ENCODE results near the gene MEGF11.

The MEGF11 gene

DNA sequence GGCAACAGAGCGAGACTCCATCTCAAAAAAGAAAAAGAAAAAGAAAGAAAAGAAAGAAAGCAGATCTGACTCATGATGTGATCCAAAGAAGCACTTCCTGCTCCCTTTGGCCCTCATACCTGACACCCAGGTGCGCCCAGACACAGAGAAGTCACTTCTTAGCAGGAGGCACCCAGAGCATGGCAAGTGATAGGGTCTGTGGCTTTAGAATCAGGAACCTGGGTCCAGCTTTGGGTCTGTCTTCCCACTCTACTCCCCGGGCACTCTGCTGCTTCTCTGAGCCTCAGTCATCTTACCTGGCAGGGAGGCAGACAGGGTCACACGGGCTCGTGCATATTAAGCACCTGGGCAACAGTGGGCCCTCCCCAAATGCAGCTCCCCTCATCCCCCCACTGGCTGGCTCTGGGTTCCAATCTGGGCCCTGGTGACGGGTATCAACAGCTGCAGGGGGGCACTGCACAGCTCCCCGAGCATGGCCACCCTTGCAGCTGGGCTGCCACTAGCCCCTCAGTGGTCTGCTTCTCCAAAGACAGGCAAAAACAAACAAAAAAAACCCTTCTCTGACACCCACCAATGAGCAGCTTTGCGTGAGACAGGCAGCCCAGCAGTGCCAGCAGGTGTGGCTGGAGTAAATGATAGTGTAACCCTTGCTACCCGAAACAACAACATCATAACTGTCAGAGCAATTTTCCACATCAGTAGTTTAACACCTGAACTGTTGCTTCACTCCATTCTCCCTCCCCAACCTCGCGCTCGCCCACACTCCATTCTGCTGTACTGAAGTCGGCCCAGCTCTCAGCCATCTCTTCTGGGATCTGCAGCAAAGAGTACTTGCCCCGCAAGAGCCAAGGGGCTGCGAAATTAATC lies 99.8 kb downstream of the MEGF11 start:
- Histone ChIP-seq H3K4me1 (no peaks in the 10 kb centered on the region), H3K9ac (no peak overlapping the region), H2AFZ (no peak overlapping the region), H3K4me3 (ENCODE audit: low read depth, low read length) (no peak overlapping the region), H3K79me2 (no peaks in the 10 kb centered on the region), H3K27ac (no peak overlapping the region), H3K36me3 (ENCODE audit: control insufficient read depth, insufficient read depth, low read length) (no peaks in the 10 kb centered on the region), H3K9me3 (ENCODE audit: control insufficient read depth, low read length) (no peaks in the 10 kb centered on the region), H3K27me3 (ENCODE audit: control insufficient read depth, insufficient read depth, low read length) (no peaks in the 10 kb centered on the region), H3K4me2 (ENCODE audit: low read length) (no peak overlapping the region)
- TF ChIP-seq CTCF (IDR thresholded peaks at IDR 0.05) = no peak

DNA sequence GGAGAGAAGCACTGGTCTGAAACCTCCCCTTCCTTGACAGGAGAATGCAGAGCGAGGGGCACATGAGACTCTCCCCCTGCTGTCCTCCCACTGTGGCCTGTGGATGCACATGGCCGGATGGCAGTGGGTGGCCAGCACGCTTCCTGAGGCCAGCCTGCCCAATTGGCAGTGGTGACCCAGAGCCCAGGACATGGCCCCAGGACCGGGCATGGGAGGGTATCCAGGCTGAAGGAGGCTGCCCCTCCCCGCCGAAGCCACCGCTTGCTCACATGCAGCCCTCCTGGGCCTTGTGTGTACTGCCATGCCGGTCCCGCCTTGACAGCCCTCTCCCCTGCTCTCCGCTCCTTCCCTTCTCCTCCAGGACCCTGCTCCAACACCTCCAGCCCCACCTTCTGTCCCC lies 100.9 kb downstream of the MEGF11 start:
- H3K4me2 ChIP-seq (ENCODE audit: low read length) = no peak overlapping the region
- H3K36me3 ChIP-seq (ENCODE audit: control insufficient read depth, insufficient read depth, low read length) = no peaks in the 10 kb centered on the region

GRCh38 chr15:66151809-66152208 lies 101.7 kb downstream of the MEGF11 start:
- no peaks in the 10 kb centered on the region for H3K36me3 ChIP-seq (ENCODE audit: control insufficient read depth, insufficient read depth, low read length)
- TF ChIP-seq CTCF (IDR thresholded peaks at IDR 0.05) = no peak

More for the DNA sequence above, 100.9 kb downstream of the MEGF11 start:
- Histone ChIP-seq H3K4me1 (no peaks in the 10 kb centered on the region), H3K4me3 (ENCODE audit: low read depth, low read length) (no peak overlapping the region), H2AFZ (no peak overlapping the region), H3K27ac (no peak overlapping the region), H3K79me2 (no peaks in the 10 kb centered on the region), H3K9me3 (ENCODE audit: control insufficient read depth, low read length) (no peaks in the 10 kb centered on the region), H3K9ac (no peak overlapping the region), H3K27me3 (ENCODE audit: control insufficient read depth, insufficient read depth, low read length) (no peaks in the 10 kb centered on the region)
- no peak for TF ChIP-seq CTCF (IDR thresholded peaks at IDR 0.05)

GRCh38 chr15:66149871-66150270 lies 103.7 kb downstream of the MEGF11 start:
- no peaks in the 10 kb centered on the region for H3K4me1 ChIP-seq
- H3K36me3 ChIP-seq (ENCODE audit: control insufficient read depth, insufficient read depth, low read length) = no peaks in the 10 kb centered on the region
- H3K9me3 ChIP-seq (ENCODE audit: control insufficient read depth, low read length) = no peaks in the 10 kb centered on the region
- TF ChIP-seq CTCF (IDR thresholded peaks at IDR 0.05) = no peak
- H3K27me3 ChIP-seq (ENCODE audit: control insufficient read depth, insufficient read depth, low read length) = no peaks in the 10 kb centered on the region
- no peak overlapping the region for H3K4me2 ChIP-seq (ENCODE audit: low read length)
- no peaks in the 10 kb centered on the region for H3K79me2 ChIP-seq
- H2AFZ ChIP-seq = no peak overlapping the region
- H3K9ac ChIP-seq = no peak overlapping the region
- no peak overlapping the region for H3K27ac ChIP-seq
- H3K4me3 ChIP-seq (ENCODE audit: low read depth, low read length) = no peak overlapping the region

More at GRCh38 chr15:66151809-66152208, 101.7 kb downstream of the MEGF11 start:
- no peaks in the 10 kb centered on the region for H3K27me3 ChIP-seq (ENCODE audit: control insufficient read depth, insufficient read depth, low read length)
- no peak overlapping the region for H3K27ac ChIP-seq
- no peak overlapping the region for H3K4me3 ChIP-seq (ENCODE audit: low read depth, low read length)
- H3K4me2 ChIP-seq (ENCODE audit: low read length) = no peak overlapping the region
- no peaks in the 10 kb centered on the region for H3K4me1 ChIP-seq
- H2AFZ ChIP-seq = no peak overlapping the region
- no peaks in the 10 kb centered on the region for H3K79me2 ChIP-seq
- no peak overlapping the region for H3K9ac ChIP-seq
- H3K9me3 ChIP-seq (ENCODE audit: control insufficient read depth, low read length) = no peaks in the 10 kb centered on the region

DNA sequence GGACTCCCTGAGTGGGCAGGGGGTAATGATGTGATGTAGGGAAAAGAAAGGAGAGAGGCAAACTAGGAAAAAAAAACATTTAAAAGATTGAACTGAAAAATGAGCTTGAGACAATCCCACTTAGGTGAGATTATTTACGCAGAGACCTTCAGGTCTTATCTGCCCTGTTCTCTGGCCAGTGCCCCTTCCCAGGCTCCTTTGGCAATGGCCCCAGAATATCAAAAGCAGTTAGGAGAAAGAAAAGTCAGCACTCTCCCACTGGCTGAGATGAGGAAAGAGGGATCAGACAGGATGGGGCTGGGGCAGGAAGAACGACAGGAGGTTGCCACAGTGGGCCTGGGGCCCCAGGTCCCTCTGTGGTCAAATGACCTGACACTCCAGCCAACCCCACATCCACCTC lies 105.4 kb downstream of the MEGF11 start:
- Histone ChIP-seq H3K4me1 (no peaks in the 10 kb centered on the region), H3K79me2 (no peaks in the 10 kb centered on the region), H3K4me3 (ENCODE audit: low read depth, low read length) (no peak overlapping the region), H3K36me3 (ENCODE audit: control insufficient read depth, insufficient read depth, low read length) (no peaks in the 10 kb centered on the region), H3K9me3 (ENCODE audit: control insufficient read depth, low read length) (no peaks in the 10 kb centered on the region), H3K27ac (no peak overlapping the region), H3K27me3 (ENCODE audit: control insufficient read depth, insufficient read depth, low read length) (no peaks in the 10 kb centered on the region), H3K4me2 (ENCODE audit: low read length) (no peak overlapping the region), H3K9ac (no peak overlapping the region), H2AFZ (no peak overlapping the region)
- TF ChIP-seq CTCF (IDR thresholded peaks at IDR 0.05) = no peak

Data from parathyroid adenoma (tissue), 2 donors.